Keratinocyte (primary cell): ENCODE results near the gene ZCCHC24. TPM values are rescaled to one million over a fixed set of nuclear protein-coding genes. Genes with fewer than 3 reads are reported as not detected.

Experiments
- DNase-seq: peaks from one replicate; pipeline ENCODE4 v3.0.0-alpha.2; 2011; ENCODE audit warnings: low read depth, missing footprints, low spot score
- FAIRE-seq: peaks from 2 replicates; lab custom pipeline; 2011; peaks lifted over from hg19 to GRCh38; lab: Jason Lieb, UNC
- H2AFZ ChIP-seq: 2 replicates; pipeline ENCODE4 v1.6.0; 2012; ENCODE audit warnings: low read length, control low read depth, inconsistent platforms; ENCODE audit not compliant: control insufficient read depth
- H3K27ac ChIP-seq: 2 replicates; pipeline ENCODE4 v1.5.1; 2011; ENCODE audit warnings: low read length; ENCODE audit not compliant: control insufficient read depth, insufficient read depth
- H3K27me3 ChIP-seq: 3 replicates; pipeline ENCODE4 v1.6.0; 2011; ENCODE audit warnings: low read length; ENCODE audit not compliant: control insufficient read depth, insufficient read depth; ENCODE audit errors: extremely low read depth
- H3K36me3 ChIP-seq, 2 experiments: 2 replicates in 1 of 2; 3 replicates in 1 of 2; pipeline ENCODE4 v1.5.1; 2011; ENCODE audit warnings: low read length in 2 of 2, mild to moderate bottlenecking in 1 of 2; ENCODE audit not compliant: control insufficient read depth in 2 of 2, insufficient read depth in 2 of 2; ENCODE audit errors: extremely low read depth in 1 of 2
- H3K4me1 ChIP-seq: 3 replicates; pipeline ENCODE4 v1.5.1; 2011; ENCODE audit warnings: low read length; ENCODE audit not compliant: control insufficient read depth, insufficient read depth; ENCODE audit errors: extremely low read depth
- H3K4me2 ChIP-seq: 3 replicates; pipeline ENCODE4 v1.6.0; 2011; ENCODE audit warnings: low read depth, low read length; ENCODE audit not compliant: control insufficient read depth, insufficient read depth; ENCODE audit errors: extremely low read depth
- H3K4me3 ChIP-seq, 3 experiments: fragments of 200-600 bp in 1 of 3; sonication (generic) in 1 of 3; 2 replicates in 2 of 3; 3 replicates in 1 of 3; pipeline ENCODE4 v1.5.1; 2011 to 2016; ENCODE audit warnings: low read length in 3 of 3, mild to moderate bottlenecking in 3 of 3, control low read depth in 2 of 3, inconsistent platforms in 1 of 3, low read depth in 1 of 3, mixed read lengths in 1 of 3, mixed run types in 1 of 3, moderate library complexity in 1 of 3; ENCODE audit not compliant: control insufficient read depth in 2 of 3, insufficient read depth in 2 of 3; ENCODE audit errors: extremely low read depth in 1 of 3
- H3K79me2 ChIP-seq: 2 replicates; pipeline ENCODE4 v1.6.0; 2012; ENCODE audit warnings: low read length; ENCODE audit not compliant: control insufficient read depth, insufficient read depth
- H3K9ac ChIP-seq: 3 replicates; pipeline ENCODE4 v1.6.0; 2011; ENCODE audit warnings: low read length; ENCODE audit not compliant: control insufficient read depth, insufficient read depth; ENCODE audit errors: extremely low read depth
- H3K9me1 ChIP-seq: 3 replicates; pipeline ENCODE4 v1.6.0; 2011; ENCODE audit warnings: low read length; ENCODE audit not compliant: control insufficient read depth, insufficient read depth; ENCODE audit errors: extremely low read depth
- H3K9me3 ChIP-seq: 2 replicates; pipeline ENCODE4 v1.5.1; 2012; ENCODE audit warnings: low read depth, low read length; ENCODE audit not compliant: control insufficient read depth
- H4K20me1 ChIP-seq: 3 replicates; pipeline ENCODE4 v1.6.0; 2011; ENCODE audit warnings: low read length; ENCODE audit not compliant: control insufficient read depth, insufficient read depth; ENCODE audit errors: extremely low read depth
- EZH2 ChIP-seq: IDR thresholded peaks from one replicate; pipeline ENCODE4 v1.6.1; 2012; ENCODE audit warnings: inconsistent platforms, mild to moderate bottlenecking, low read length, moderate library complexity
- dilution Hi-C: fragments of 300-500 bp; cut with MboI; formaldehyde crosslinking; loops from one replicate; pipeline ENCODE4 v1.7.0; 2020; ENCODE audit warnings: low sequenced_read_pairs; ENCODE audit not compliant: extremely low pct_ligation_motif_present
- polyA plus RNA-seq, 5 experiments: library from polyadenylated mRNA; depleted of rRNA in 3 of 5; stranded (reverse) in 3 of 5; stranded (forward) in 1 of 5; unstranded in 1 of 5; fragments of >200 nt; gene quantifications; 1 replicate in 1 of 5; 2 replicates in 3 of 5; 3 replicates in 1 of 5; pipeline versions ENCODE4 v1.2.1 to v1.2.3, GENCODE V29; 2011 to 2012; ENCODE audit warnings: missing spikeins in 2 of 5, low read depth in 1 of 5, low replicate concordance in 1 of 5
- TF ChIP-seq, protein P1 (sequence below), 3 experiments: IDR thresholded peaks in 1 of 3; conservative IDR thresholded peaks in 1 of 3; optimal IDR thresholded peaks in 1 of 3; 2 replicates in 2 of 3; 3 replicates in 1 of 3; pipeline versions ENCODE3 to v1.5.1; 2011; ENCODE audit warnings: low read length in 3 of 3, mild to moderate bottlenecking in 3 of 3, moderate library complexity in 2 of 3, control low read depth in 1 of 3, inconsistent platforms in 1 of 3; ENCODE audit not compliant: insufficient read depth in 2 of 3; ENCODE audit errors: extremely low read depth in 1 of 3

ZCCHC24 gene
- polyA plus RNA-seq, 1 donor (not counting 4 experiments of a cell fraction or from before 2014, with no cell fraction given), result 0.96 TPM

DNA sequence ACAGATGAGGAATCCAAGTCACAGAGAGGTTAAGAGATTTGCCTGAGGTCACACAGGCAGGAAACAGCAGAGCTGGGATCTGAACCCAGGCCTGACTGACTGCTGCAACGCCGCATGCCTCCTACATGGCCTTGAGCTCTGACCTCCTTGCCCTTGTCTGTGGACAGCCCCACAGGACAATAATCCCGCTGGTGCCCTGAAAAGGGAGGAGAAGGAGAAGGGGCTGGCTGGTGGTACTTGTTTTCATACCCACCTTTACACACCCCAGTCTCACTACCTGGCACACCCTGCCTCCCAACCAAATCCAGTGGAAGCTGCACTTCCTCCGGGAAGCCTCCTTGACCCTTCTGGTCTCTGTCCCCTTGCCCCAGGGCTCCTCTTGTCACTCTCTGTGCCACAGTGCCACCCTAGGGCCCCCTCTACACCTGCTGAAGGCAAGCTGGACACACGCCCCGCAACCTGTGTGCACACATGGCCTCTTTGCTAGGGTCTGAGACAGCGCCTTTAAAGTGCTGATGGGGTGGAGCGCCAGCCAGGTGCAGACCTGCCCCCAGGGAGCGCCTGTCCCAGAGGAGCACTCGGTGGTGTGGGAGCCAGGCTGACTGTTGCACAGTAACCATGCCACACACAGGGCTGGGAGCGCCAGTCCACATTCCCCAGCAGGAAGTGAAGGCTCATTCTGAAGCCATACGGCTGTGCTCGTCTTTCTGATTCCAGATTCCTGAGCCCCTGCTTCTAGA lies 38.6 kb downstream of the ZCCHC24 start:
- Histone ChIP-seq H3K36me3 (no peaks in the 10 kb centered on the region), H3K4me2 (no peak overlapping the region), H3K9me1 (no peaks in the 10 kb centered on the region), H3K4me1 (no peaks in the 10 kb centered on the region), H3K79me2 (no peaks in the 10 kb centered on the region), H3K27ac (no peak overlapping the region), H4K20me1 (no peaks in the 10 kb centered on the region), H2AFZ (no peak overlapping the region), H3K27me3 (no peaks in the 10 kb centered on the region), H3K9me3 (no peaks in the 10 kb centered on the region), H3K4me3 (no peak overlapping the region), H3K9ac (no peak overlapping the region)
- TF ChIP-seq, protein P1, sequence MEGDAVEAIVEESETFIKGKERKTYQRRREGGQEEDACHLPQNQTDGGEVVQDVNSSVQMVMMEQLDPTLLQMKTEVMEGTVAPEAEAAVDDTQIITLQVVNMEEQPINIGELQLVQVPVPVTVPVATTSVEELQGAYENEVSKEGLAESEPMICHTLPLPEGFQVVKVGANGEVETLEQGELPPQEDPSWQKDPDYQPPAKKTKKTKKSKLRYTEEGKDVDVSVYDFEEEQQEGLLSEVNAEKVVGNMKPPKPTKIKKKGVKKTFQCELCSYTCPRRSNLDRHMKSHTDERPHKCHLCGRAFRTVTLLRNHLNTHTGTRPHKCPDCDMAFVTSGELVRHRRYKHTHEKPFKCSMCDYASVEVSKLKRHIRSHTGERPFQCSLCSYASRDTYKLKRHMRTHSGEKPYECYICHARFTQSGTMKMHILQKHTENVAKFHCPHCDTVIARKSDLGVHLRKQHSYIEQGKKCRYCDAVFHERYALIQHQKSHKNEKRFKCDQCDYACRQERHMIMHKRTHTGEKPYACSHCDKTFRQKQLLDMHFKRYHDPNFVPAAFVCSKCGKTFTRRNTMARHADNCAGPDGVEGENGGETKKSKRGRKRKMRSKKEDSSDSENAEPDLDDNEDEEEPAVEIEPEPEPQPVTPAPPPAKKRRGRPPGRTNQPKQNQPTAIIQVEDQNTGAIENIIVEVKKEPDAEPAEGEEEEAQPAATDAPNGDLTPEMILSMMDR (optimal IDR thresholded peaks at IDR 0.05 in 1 of 3, IDR thresholded peaks at IDR 0.05 in 1 of 3, conservative IDR thresholded peaks at IDR 0.05 in 1 of 3; ENCODE audit: extremely low read depth in 1 of 3, insufficient read depth in 2 of 3, low read length in 3 of 3), result no peak
- no peak for TF ChIP-seq EZH2
- no peak for DNase-seq
- dilution Hi-C loops, result no loop called here
- FAIRE-seq, result no peak

DNA sequence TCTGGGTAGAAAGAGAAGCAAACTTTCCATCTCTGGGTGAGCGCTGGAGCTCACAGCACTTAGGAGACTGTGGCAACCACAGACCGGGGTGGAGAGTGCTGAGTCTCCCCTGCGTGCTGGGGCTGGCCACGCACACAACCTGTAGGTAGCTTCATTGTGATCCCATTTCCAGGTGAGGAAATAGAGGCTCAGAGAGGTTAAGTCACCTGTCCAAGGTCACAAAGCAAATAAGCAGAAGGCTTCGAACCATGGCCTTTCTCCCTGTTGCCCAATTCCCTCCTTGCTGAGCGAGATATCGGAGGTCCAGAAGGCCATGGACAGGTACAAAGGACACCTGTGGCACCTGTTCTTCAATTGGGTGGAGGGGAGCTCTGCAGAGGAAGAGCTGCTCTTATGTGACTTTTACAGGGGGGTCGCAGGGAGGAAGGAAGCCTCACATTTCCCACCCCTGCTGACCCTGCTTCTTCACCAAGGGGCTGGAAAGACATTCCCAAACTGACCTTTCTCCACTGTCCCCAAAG lies 39.4 kb downstream of the ZCCHC24 start:
- H3K27me3 ChIP-seq, result no peaks in the 10 kb centered on the region
- H3K4me1 ChIP-seq, result no peaks in the 10 kb centered on the region
- H2AFZ ChIP-seq, result no peak overlapping the region
- no peaks in the 10 kb centered on the region for H3K9me1 ChIP-seq
- H3K4me3 ChIP-seq, result no peak overlapping the region
- no peaks in the 10 kb centered on the region for H3K79me2 ChIP-seq
- H3K27ac ChIP-seq, result no peak overlapping the region
- H4K20me1 ChIP-seq, result no peaks in the 10 kb centered on the region
- no peak overlapping the region for H3K4me2 ChIP-seq
- dilution Hi-C loops, result no loop called here
- H3K9me3 ChIP-seq, result no peaks in the 10 kb centered on the region
- DNase-seq, result no peak
- H3K9ac ChIP-seq, result no peak overlapping the region
- no peak for TF ChIP-seq EZH2
- TF ChIP-seq, protein P1 (optimal IDR thresholded peaks at IDR 0.05 in 1 of 3, IDR thresholded peaks at IDR 0.05 in 1 of 3, conservative IDR thresholded peaks at IDR 0.05 in 1 of 3; ENCODE audit: extremely low read depth in 1 of 3, insufficient read depth in 2 of 3, low read length in 3 of 3), result no peak
- no peak for FAIRE-seq
- no peaks in the 10 kb centered on the region for H3K36me3 ChIP-seq
